HepG2 (cell line): ENCODE results near the gene ACO1. TPM values are rescaled to one million over a fixed set of nuclear protein-coding genes. Genes with fewer than 3 reads are reported as not detected.

ENCODE experiments used
- ATAC-seq: fragments of 200-7000 bp; cut with Tn5 transposase; 3 replicates; pipeline ENCODE4 v1.9.1; 2020; ENCODE audit warnings: mild to moderate bottlenecking, moderate library complexity
- BruUV-seq: library from RNA; stranded (reverse); fragments of 400-500 nt; replicated peaks from 2 replicates; lab custom pipeline; 2021; lab: Mats Ljungman, UMichigan
- CTCF ChIA-PET: fragments of 300-600 bp; formaldehyde crosslinking; extraction: SDS; loops from one replicate; lab custom pipeline; 2021; ENCODE audit warnings: low total read pairs, inconsistent platforms, low intra/inter-chr PET ratio; lab: Yijun Ruan, JAX
- POLR2A ChIA-PET: fragments of 350-600 bp; sonication (Branson Sonifier 250); formaldehyde crosslinking; loops from one replicate; lab custom pipeline; 2020; ENCODE audit warnings: antibody characterized with exemption, inconsistent platforms; lab: Yijun Ruan, JAX
- DNase-seq: peaks from one replicate; pipeline ENCODE4 v3.0.0-alpha.2; 2015; ENCODE audit warnings: low spot score
- FAIRE-seq: peaks from 3 replicates; lab custom pipeline; 2011; peaks lifted over from hg19 to GRCh38; lab: Jason Lieb, UNC
- H2AFZ ChIP-seq: one replicate; pipeline ENCODE4 v1.6.1; 2011; ENCODE audit warnings: low read length, inconsistent platforms
- H3K27ac ChIP-seq: fragments of 300-600 bp; 3 replicates; pipeline ENCODE4 v1.8.0; 2011; ENCODE audit warnings: mixed run types, mild to moderate bottlenecking, mixed read lengths, low read length, inconsistent platforms; ENCODE audit not compliant: insufficient read depth; ENCODE audit errors: extremely low read length
- H3K27me3 ChIP-seq, 2 experiments: fragments of 200-600 bp in 1 of 2; 2 replicates in 1 of 2; 3 replicates in 1 of 2; pipeline versions ENCODE4 v1.6.0 to v1.8.0; 2011; ENCODE audit warnings: low read length in 2 of 2, mild to moderate bottlenecking in 2 of 2, moderate library complexity in 2 of 2, inconsistent platforms in 1 of 2; ENCODE audit not compliant: insufficient read depth in 2 of 2, control insufficient read depth in 1 of 2
- H3K36me3 ChIP-seq, 2 experiments: fragments of 200-600 bp in 1 of 2; replicated peaks in 1 of 2; 2 replicates in 1 of 2; 3 replicates in 1 of 2; pipeline versions ENCODE4 v1.5.1 to v1.8.0; 2011; ENCODE audit warnings: low read length in 2 of 2, inconsistent platforms in 1 of 2; ENCODE audit not compliant: insufficient read depth in 2 of 2, control insufficient read depth in 1 of 2
- H3K4me1 ChIP-seq: 2 replicates; pipeline ENCODE4 v1.5.1; 2012; ENCODE audit warnings: low read length, inconsistent platforms; ENCODE audit not compliant: insufficient read depth
- H3K4me2 ChIP-seq: 2 replicates; pipeline ENCODE4 v1.6.0; 2011; ENCODE audit warnings: low read depth, low read length, inconsistent platforms
- H3K4me3 ChIP-seq, 3 experiments: fragments of 200-600 bp in 1 of 3; sonication (generic), shearing (Covaris generic) in 1 of 3; replicated peaks in 1 of 3; 2 replicates each; pipeline ENCODE4 v1.5.1; 2011 to 2016; ENCODE audit warnings: low read length in 3 of 3, inconsistent platforms in 2 of 3, low read depth in 2 of 3, mild to moderate bottlenecking in 2 of 3, control low read depth in 1 of 3, mixed read lengths in 1 of 3; ENCODE audit not compliant: insufficient read depth in 1 of 3
- H3K79me2 ChIP-seq: one replicate; pipeline ENCODE4 v1.6.1; 2011; ENCODE audit warnings: low read length, inconsistent platforms; ENCODE audit not compliant: insufficient read depth
- H3K9ac ChIP-seq: 2 replicates; pipeline ENCODE4 v1.6.0; 2011; ENCODE audit warnings: mild to moderate bottlenecking, low read depth, low read length, inconsistent platforms; ENCODE audit not compliant: insufficient read depth
- H3K9me3 ChIP-seq: 2 replicates; pipeline ENCODE4 v1.5.1; 2012; ENCODE audit warnings: mild to moderate bottlenecking, low read length
- H4K20me1 ChIP-seq: 2 replicates; pipeline ENCODE4 v1.6.0; 2011; ENCODE audit warnings: inconsistent platforms, mild to moderate bottlenecking, low read length, moderate library complexity; ENCODE audit not compliant: insufficient read depth
- DMAP1 ChIP-seq: IDR thresholded peaks from 2 replicates; pipeline ENCODE4 v1.6.1; 2016
- KAT2B ChIP-seq: fragments of 150-350 bp; IDR thresholded peaks from 2 replicates; pipeline ENCODE4 v1.6.1; 2014; ENCODE audit warnings: low read depth, low read length, borderline replicate concordance
- KDM4B ChIP-seq: sonication (generic); formaldehyde crosslinking; IDR thresholded peaks from 2 replicates; pipeline ENCODE4 v1.4.0; 2020; ENCODE audit warnings: missing genetic modification reagents
- POGK ChIP-seq: sonication (generic); formaldehyde crosslinking; conservative IDR thresholded peaks from 2 replicates; pipeline ENCODE4 v1.8.0; 2022; ENCODE audit warnings: mild to moderate bottlenecking, moderate library complexity, missing genetic modification reagents
- RFX3 ChIP-seq: IDR thresholded peaks from 2 replicates; pipeline ENCODE4 v1.6.1; 2016; ENCODE audit warnings: missing biosample characterization, missing genetic modification reagents
- ZBTB10 ChIP-seq: sonication (generic); formaldehyde crosslinking; IDR thresholded peaks from 2 replicates; pipeline ENCODE4 v1.4.0; 2020; ENCODE audit warnings: missing genetic modification reagents, borderline replicate concordance
- WGBS: methylation state at CpG from one replicate; pipeline ENCODE4 v1.1.6; 2017; ENCODE audit warnings: low lambda C conversion rate; 5-methylcytosine and 5-hydroxymethylcytosine counted together
- in situ Hi-C: cut with HindIII; loops from 2 replicates; pipeline ENCODE4 v1.10.0; 2017; ENCODE audit warnings: low pct_unique_long_range_greater_than_20kb; ENCODE audit not compliant: extremely low pct_ligation_motif_present
- intact Hi-C: fragments of 100-400 bp; cut with micrococcal nuclease; formaldehyde crosslinking; loops from one replicate; pipeline ENCODE4 v1.10.0; 2022; ENCODE audit not compliant: unreplicated experiment
- polyA plus RNA-seq, 8 experiments: library from polyadenylated mRNA; depleted of rRNA in 3 of 8; stranded (reverse) in 7 of 8; unstranded in 1 of 8; fragments of >200 nt; fragmentation: Illumina TruSeq in 4 of 8; extraction: Trizol in 4 of 8; gene quantifications; 2 replicates each; pipeline versions ENCODE4 v1.2.1 to v1.2.3, GENCODE V29; 2011 to 2016; ENCODE audit warnings: low read depth in 4 of 8, missing spikeins in 1 of 8, mixed read lengths in 1 of 8; ENCODE audit not compliant: insufficient read depth in 1 of 8
- total RNA-seq, 5 experiments: library from RNA; depleted of rRNA; stranded (reverse); fragments of >200 nt; fragmentation: Illumina TruSeq; extraction: Trizol; gene quantifications; 2 replicates each; pipeline ENCODE4 v1.2.3, GENCODE V29; 2016; ENCODE audit warnings: low read depth in 1 of 5

Gene ACO1
- total and polyA plus RNA-seq, 2 of the 13 experiments (the other 11 are each of a cell fraction or from before 2014, with no cell fraction given): 20.1 to 48.2 TPM

GRCh38 chr9:32472344-32472743 lies 87.9 kb downstream of the ACO1 start (continued):
- no peak for TF ChIP-seq POGK (CRISPR knock-in tag)

- TF ChIP-seq ZBTB10 (no peak), RFX3 (no peak), DMAP1 (CRISPR knock-in tag) (no peak), KAT2B (no peak), KDM4B (CRISPR knock-in tag) (no peak)
- no peak for FAIRE-seq
- CTCF ChIA-PET: no interaction called here
Observed at GRCh38 chr9:32483343-32483742, 98.9 kb downstream of the ACO1 start.

More at GRCh38 chr9:32483343-32483742, 98.9 kb downstream of the ACO1 start:
- POLR2A ChIA-PET: no interaction called here
- no peak for DNase-seq
- Histone ChIP-seq H4K20me1 (no peaks in the 10 kb centered on the region), H3K9me3 (no peaks in the 10 kb centered on the region), H3K27me3 (no peaks in the 10 kb centered on the region), H3K4me1 (peaks cover 17% of the 10 kb centered on the region), H3K79me2 (no peaks in the 10 kb centered on the region), H3K36me3 (peaks cover 5 to 32% of the 10 kb centered on the region in 2 experiments), H3K27ac (no peak overlapping the region), H3K9ac (no peak overlapping the region), H2AFZ (no peak overlapping the region), H3K4me3 (no peak overlapping the region), H3K4me2 (no peak overlapping the region)
- 95% methylated on average over 4 of the region's 4 CpGs for WGBS
- no TSS peak for BruUV-seq
- in situ Hi-C loops: no loop called here
- intact Hi-C loops: no loop called here
- ATAC-seq: no peak
